GM19467 (cell line): ENCODE measurements around the gene SGIP1.

Source experiments
- ATAC-seq: cut with Tn5 transposase; IDR thresholded peaks from one replicate; pipeline ENCODE4 v1.9.1; 2021; ENCODE audit warnings: mild to moderate bottlenecking, moderate library complexity; ENCODE audit not compliant: unreplicated experiment

SGIP1 gene

GRCh38 chr1:66599899-66600737 is 66.2 kb downstream of the SGIP1 start:
- no peak for ATAC-seq

GRCh38 chr1:66605419-66605997 is 71.6 kb downstream of the SGIP1 start:
- no peak for ATAC-seq

GRCh38 chr1:66606362-66607065 is 72.6 kb downstream of the SGIP1 start:
- ATAC-seq, result no peak

GRCh38 chr1:66607458-66607857 is 73.5 kb downstream of the SGIP1 start:
- no peak for ATAC-seq

GRCh38 chr1:66613187-66613586 is 79.2 kb downstream of the SGIP1 start:
- no peak for ATAC-seq

GRCh38 chr1:66617362-66618184 is 83.6 kb downstream of the SGIP1 start:
- ATAC-seq, result no peak

- no peak for ATAC-seq
Observed at GRCh38 chr1:66618390-66618789, 84.4 kb downstream of the SGIP1 start.

- ATAC-seq, result no peak
Observed at GRCh38 chr1:66623812-66624211, 89.9 kb downstream of the SGIP1 start.

GRCh38 chr1:66624412-66625060 is 90.6 kb downstream of the SGIP1 start:
- no peak for ATAC-seq

GRCh38 chr1:66626261-66626660 is 92.3 kb downstream of the SGIP1 start:
- no peak for ATAC-seq

- no peak for ATAC-seq
Observed at GRCh38 chr1:66628926-66629325, 95.0 kb downstream of the SGIP1 start.

GRCh38 chr1:66633159-66633558 is 99.2 kb downstream of the SGIP1 start:
- no peak for ATAC-seq

- no peak for ATAC-seq
Observed at GRCh38 chr1:66637146-66637545, 103.2 kb downstream of the SGIP1 start.

- ATAC-seq, result no peak
Observed at GRCh38 chr1:66641891-66642473, 108.0 kb downstream of the SGIP1 start.

GRCh38 chr1:66642992-66643391 is 109.0 kb downstream of the SGIP1 start:
- ATAC-seq, result no peak

- ATAC-seq, result no peak
Observed at GRCh38 chr1:66644331-66644730, 110.4 kb downstream of the SGIP1 start.

GRCh38 chr1:66648901-66649595 is 115.1 kb downstream of the SGIP1 start:
- peak; percentile 65 for ATAC-seq

- no peak for ATAC-seq
Observed at GRCh38 chr1:66652556-66652955, 118.6 kb downstream of the SGIP1 start.

GRCh38 chr1:66654643-66655042 is 120.7 kb downstream of the SGIP1 start:
- ATAC-seq, result no peak

- no peak for ATAC-seq
Observed at GRCh38 chr1:66671455-66671854, 137.5 kb downstream of the SGIP1 start.
